Stomach (tissue), 9 donors: ENCODE measurements around the gene MAST3. TPM values are rescaled to one million over a fixed set of nuclear protein-coding genes. Genes with fewer than 3 reads are reported as not detected.

Experiments
- DNase-seq, 2 donors: peaks; one replicate each; pipeline versions ENCODE4 v3.0.0 to v3.0.0-alpha.2; 2013 to 2019
- H3K27ac ChIP-seq, 5 donors: fragments of 200-600 bp in 4 of 5; sonication (generic) in 4 of 5; one replicate each; pipeline ENCODE4 v1.5.1; 2013 to 2019; ENCODE audit warnings: mild to moderate bottlenecking in 1 of 5, moderate library complexity in 1 of 5
- H3K27me3 ChIP-seq, 3 donors: fragments of 200-600 bp; sonication (generic); one replicate each; pipeline ENCODE4 v1.5.1; 2017 to 2019; ENCODE audit warnings: mixed run types in 1 of 3
- H3K36me3 ChIP-seq, 4 donors: fragments of 200-600 bp; sonication (generic); 1 replicate in 3 of 4; 2 replicates in 1 of 4; pipeline ENCODE4 v1.5.1; 2016 to 2019
- H3K4me1 ChIP-seq, 4 donors: fragments of 200-600 bp; sonication (generic); one replicate each; pipeline ENCODE4 v1.5.1; 2016 to 2019
- H3K4me3 ChIP-seq, 4 donors: fragments of 200-600 bp; sonication (generic) in 3 of 4; one replicate each; pipeline ENCODE4 v1.5.1; 2016 to 2019; ENCODE audit warnings: mild to moderate bottlenecking in 1 of 4
- H3K9me3 ChIP-seq, 4 donors: fragments of 200-600 bp; sonication (generic); one replicate each; pipeline ENCODE4 v1.5.1; 2016 to 2019
- CTCF ChIP-seq, 7 experiments: fragments of 450-650 bp in 4 of 7; fragments of 200-600 bp in 3 of 7; sonication (generic) in 3 of 7; IDR thresholded peaks; one replicate each; pipeline ENCODE4 v1.5.1; 2016 to 2019; ENCODE audit warnings: antibody characterized with exemption in 7 of 7, control low read depth in 2 of 7, mild to moderate bottlenecking in 1 of 7
- EP300 ChIP-seq: sonication (generic); formaldehyde crosslinking; IDR thresholded peaks from one replicate; pipeline ENCODE4 v1.6.1; 2017; ENCODE audit warnings: antibody characterized with exemption
- POLR2A ChIP-seq, 4 donors: fragments of 450-650 bp; IDR thresholded peaks; one replicate each; pipeline ENCODE4 v1.6.1; 2016; ENCODE audit warnings: antibody characterized with exemption in 4 of 4, control low read depth in 2 of 4, mild to moderate bottlenecking in 1 of 4, moderate library complexity in 1 of 4
- POLR2AphosphoS5 ChIP-seq, 3 donors: sonication (generic); formaldehyde crosslinking; IDR thresholded peaks; one replicate each; pipeline ENCODE4 v1.6.1; 2016; ENCODE audit warnings: antibody characterized with exemption in 3 of 3
- WGBS, 5 donors: extraction: QIAGEN DNeasy Blood & Tissue Kit in 3 of 5; methylation state at CpG; one replicate each; pipeline versions ENCODE4 v1.1.5 to v1.1.7; 2013 to 2018; 5-methylcytosine and 5-hydroxymethylcytosine counted together
- intact Hi-C: fragments of 100-400 bp; cut with DNase I; formaldehyde crosslinking; loops from one replicate; pipeline ENCODE4 v1.15.1; 2023; ENCODE audit warnings: low total_unique reads
- polyA plus RNA-seq, 3 donors: library from polyadenylated mRNA; stranded (reverse); fragments of 200-250 nt; gene quantifications; one replicate each; pipeline ENCODE4 v1.2.3, GENCODE V29; 2013
- total RNA-seq, 5 donors: library from RNA; depleted of rRNA; stranded (reverse); fragments of >200 nt; gene quantifications; one replicate each; pipeline versions ENCODE4 v1.1.0 to v1.2.3, GENCODE V29; 2014 to 2016
- donor health status: healthy with polysubstance abuse.
- donor health status: Bipolar disorder and iron deficiency.
- donor health status: healthy.

Gene MAST3
- total and polyA plus RNA-seq, 8 donors, result 1.7 to 29.0 (median 6.9) TPM

- no peak for TF ChIP-seq POLR2AphosphoS5 (IDR thresholded peaks at IDR 0.05)
- no peak for TF ChIP-seq CTCF (IDR thresholded peaks at IDR 0.05)
- no peak for TF ChIP-seq POLR2A (IDR thresholded peaks at IDR 0.05)
- no peak for TF ChIP-seq EP300
- Histone ChIP-seq H3K27me3 (no peaks in the 10 kb centered on the region), H3K36me3 (peaks cover 4 to 40% (median 18%) of the 10 kb centered on the region in 4 donors), H3K27ac (no peak overlapping the region), H3K9me3 (no peaks in the 10 kb centered on the region), H3K4me3 (no peak overlapping the region), H3K4me1 (peaks cover 16 to 43% (median 29%) of the 10 kb centered on the region in 4 donors)
- no peak for DNase-seq
- 76 to 89% (median 83%) methylated on average over 19 of the region's 19 CpGs for WGBS, 5 donors
- intact Hi-C loops, result no loop called here
Observed at GRCh38 chr19:18176367-18177310, 79.1 kb downstream of the MAST3 start.

- Histone ChIP-seq H3K27ac (no peak overlapping the region), H3K36me3 (peaks cover 4 to 40% (median 18%) of the 10 kb centered on the region in 4 donors), H3K4me3 (no peak overlapping the region), H3K4me1 (peaks cover under 1 to 25% (median 9%) of the 10 kb centered on the region in 4 donors), H3K9me3 (no peaks in the 10 kb centered on the region), H3K27me3 (no peaks in the 10 kb centered on the region)
- TF ChIP-seq POLR2A (IDR thresholded peaks at IDR 0.05) (no peak), CTCF (IDR thresholded peaks at IDR 0.05) (no peak), EP300 (no peak), POLR2AphosphoS5 (IDR thresholded peaks at IDR 0.05) (no peak)
- WGBS, 5 donors, result 81 to 93% (median 86%) methylated on average over 5 of the region's 5 CpGs
- intact Hi-C loops, result no loop called here
- DNase-seq, result no peak
Observed at GRCh38 chr19:18179957-18180356, 82.4 kb downstream of the MAST3 start.

GRCh38 chr19:18183529-18183928 lies 86.0 kb downstream of the MAST3 start:
- no peaks in the 10 kb centered on the region for H3K9me3 ChIP-seq
- peaks cover 0 to 7% (median 2%) of the 10 kb centered on the region in 4 donors for H3K4me1 ChIP-seq
- peaks cover 0 to 6% (median 0%) of the 10 kb centered on the region in 4 donors for H3K36me3 ChIP-seq
- no peak overlapping the region for H3K4me3 ChIP-seq
- DNase-seq, result peak in 1 of 2 donors; percentile 40
- H3K27ac ChIP-seq, result peak overlapping the region in 2 of 5 donors; percentile 38 to 47
- TF ChIP-seq EP300, result no peak
- TF ChIP-seq POLR2A (IDR thresholded peaks at IDR 0.05), result no peak
- TF ChIP-seq POLR2AphosphoS5 (IDR thresholded peaks at IDR 0.05), result no peak
- no peak for TF ChIP-seq CTCF (IDR thresholded peaks at IDR 0.05)
- intact Hi-C loops, result no loop called here
- no peaks in the 10 kb centered on the region for H3K27me3 ChIP-seq

GRCh38 chr19:18185538-18185937 lies 88.0 kb downstream of the MAST3 start:
- intact Hi-C loops, result no loop called here
- DNase-seq, result no peak
- no peaks in the 10 kb centered on the region for H3K9me3 ChIP-seq
- no peaks in the 10 kb centered on the region for H3K36me3 ChIP-seq
- H3K4me3 ChIP-seq, result no peak overlapping the region
- 58 to 77% (median 75%) methylated on average over 6 of the region's 6 CpGs for WGBS, 5 donors
- TF ChIP-seq POLR2A (IDR thresholded peaks at IDR 0.05), result no peak
- TF ChIP-seq POLR2AphosphoS5 (IDR thresholded peaks at IDR 0.05), result no peak
- no peak for TF ChIP-seq CTCF (IDR thresholded peaks at IDR 0.05)
- H3K27ac ChIP-seq, result no peak overlapping the region
- H3K27me3 ChIP-seq, result no peaks in the 10 kb centered on the region
- H3K4me1 ChIP-seq, result peaks cover 0 to 7% (median 2%) of the 10 kb centered on the region in 4 donors
